Measurements from ENCODE around the gene ASPSCR1. TPM values are rescaled to one million over a fixed set of nuclear protein-coding genes. Genes with fewer than 3 reads are reported as not detected.
A peak's percentile ranks its signal among the peaks of the same experiment; 100 is the strongest.

The ASPSCR1 gene
- total and polyA plus RNA-seq, 2 of the 13 experiments (the other 11 are each of a cell fraction or from before 2014, with no cell fraction given), result 274 to 314 TPM

- TF ChIP-seq CENPX (CRISPR knock-in tag; IDR thresholded peaks at IDR 0.05) (no peak), KDM5B (CRISPR knock-in tag; IDR thresholded peaks at IDR 0.05; ENCODE audit: borderline replicate concordance) (peak; percentile 88), ZNF331 (CRISPR knock-in tag; IDR thresholded peaks at IDR 0.05) (peak; percentile 52; the same call in 1 of the 2 replicates), ZC3H13 (CRISPR knock-in tag; IDR thresholded peaks at IDR 0.05) (peak; percentile 99), TERF1 (CRISPR knock-in tag; IDR thresholded peaks at IDR 0.05) (no peak), NR1H2 (CRISPR knock-in tag; IDR thresholded peaks at IDR 0.05; ENCODE audit: borderline replicate concordance, low read depth) (no peak), NFYB (CRISPR knock-in tag; IDR thresholded peaks at IDR 0.05) (0 out of 2 replicates have a peak, but pooled peaks have one; percentile 11), ZNF546 (CRISPR knock-in tag; conservative IDR thresholded peaks at IDR 0.05) (peak; percentile 74), HNF1B (CRISPR knock-in tag; IDR thresholded peaks at IDR 0.05) (no peak), JARID2 (CRISPR knock-in tag; IDR thresholded peaks at IDR 0.05; ENCODE audit: insufficient replicate concordance) (peak; percentile 23), RCOR2 (CRISPR knock-in tag; IDR thresholded peaks at IDR 0.05) (peak; percentile 51; the same call in 1 of the 2 replicates), FOXO1 (CRISPR knock-in tag; IDR thresholded peaks at IDR 0.05) (peak; percentile 35), RFXANK (CRISPR knock-in tag; IDR thresholded peaks at IDR 0.05) (no peak), SNAI1 (CRISPR knock-in tag; IDR thresholded peaks at IDR 0.05; ENCODE audit: borderline replicate concordance) (no peak), ZNF335 (CRISPR knock-in tag; IDR thresholded peaks at IDR 0.05) (no peak), CBX2 (IDR thresholded peaks at IDR 0.05; ENCODE audit: low read depth, low read length) (no peak), CBX2 (CRISPR knock-in tag; IDR thresholded peaks at IDR 0.05; ENCODE audit: low read depth) (no peak), ZSCAN20 (CRISPR knock-in tag; IDR thresholded peaks at IDR 0.05; ENCODE audit: borderline replicate concordance) (peak; percentile 96; the same call in 1 of the 2 replicates), HINFP (CRISPR knock-in tag; IDR thresholded peaks at IDR 0.05; ENCODE audit: low read depth) (peak; percentile 91), CCAR2 (optimal IDR thresholded peaks at IDR 0.05; ENCODE audit: low read depth, low read length) (no peak), ZNF3 (CRISPR knock-in tag; IDR thresholded peaks at IDR 0.05) (no peak)
Measured at GRCh38 chr17:81927653-81928543, 49.5 kb upstream of the ASPSCR1 start, which contains the start of gene MAFG (continued).
